Psoas muscle (tissue), 8 donors: Measurements from ENCODE around the gene KIF7. TPM values are rescaled to one million over a fixed set of nuclear protein-coding genes. Genes with fewer than 3 reads are reported as not detected.

ENCODE experiments used
- ATAC-seq, 4 donors: fragments of 200-7000 bp; cut with Tn5 transposase; one replicate each; pipeline ENCODE4 v1.9.1; 2020; ENCODE audit warnings: moderate library complexity in 3 of 4, mild to moderate bottlenecking in 2 of 4
- DNase-seq, 2 donors: peaks; one replicate each; pipeline ENCODE4 v3.0.0-alpha.2; 2020
- H3K27ac ChIP-seq: fragments of 200-600 bp; one replicate; pipeline ENCODE4 v1.8.0; 2022
- H3K27me3 ChIP-seq, 3 donors: fragments of 200-600 bp in 1 of 3; one replicate each; pipeline versions ENCODE4 v1.6.1 to v1.8.0; 2013 to 2022; ENCODE audit warnings: low read length in 2 of 3, mild to moderate bottlenecking in 2 of 3, moderate library complexity in 1 of 3; ENCODE audit not compliant: insufficient read depth in 3 of 3
- H3K36me3 ChIP-seq, 2 donors: fragments of 200-600 bp in 1 of 2; one replicate each; pipeline versions ENCODE4 v1.6.1 to v1.8.0; 2013 to 2022; ENCODE audit warnings: low read depth in 1 of 2, mild to moderate bottlenecking in 1 of 2, moderate library complexity in 1 of 2; ENCODE audit not compliant: insufficient read depth in 1 of 2
- H3K4me1 ChIP-seq: fragments of 200-600 bp; one replicate; pipeline ENCODE4 v1.8.0; 2022
- H3K4me3 ChIP-seq: fragments of 200-600 bp; one replicate; pipeline ENCODE4 v1.8.0; 2022; ENCODE audit warnings: mild to moderate bottlenecking
- H3K9me3 ChIP-seq: fragments of 200-600 bp; one replicate; pipeline ENCODE4 v1.8.0; 2022
- WGBS, 3 donors: extraction: QIAGEN DNeasy Blood & Tissue Kit; methylation state at CpG; one replicate each; pipeline versions ENCODE4 v1.1.6 to v1.1.7; 2013; 5-methylcytosine and 5-hydroxymethylcytosine counted together
- intact Hi-C, 2 donors: fragments of 100-400 bp; cut with DNase I; formaldehyde crosslinking; loops; one replicate each; pipeline versions ENCODE4 v1.11.0 to v1.14.2; 2022
- polyA plus RNA-seq, 3 donors: library from polyadenylated mRNA; stranded (reverse); fragments of 200-250 nt; gene quantifications; one replicate each; pipeline ENCODE4 v1.2.3, GENCODE V29; 2013
- total RNA-seq, 4 donors: library from RNA; stranded (reverse); fragmentation: NEBNext Ultra II Directional in 2 of 4; extraction: Animal tissue kit (Norgen Biotek cat#: 25700) in 2 of 4; gene quantifications; one replicate each; pipeline versions ENCODE4 v1.2.1 to v1.2.4, GENCODE V29; 2021 to 2023
- TF ChIP-seq, protein P1 (sequence below): fragments of 200-600 bp; IDR thresholded peaks from one replicate; pipeline ENCODE4 v1.8.0; 2022; ENCODE audit warnings: antibody characterized with exemption
- donor health status: healthy with polysubstance abuse.
- donor health status: DM: no; HTN: no; CAD: no; lungs with moderate emphysema.
- donor health status: Bipolar disorder and iron deficiency.
- donor health status: healthy.
- donor health status: DM: yes; HTN: yes; CAD: no.
- donor health status: DM: no; HTN: no; CAD: no.
- donor health status: DM: no; HTN: no; CAD: no.
- donor health status: DM: yes; HTN: yes; CAD: no.

KIF7 gene
- total and polyA plus RNA-seq, 7 donors: 0.20 to 2.1 (median 0.40) TPM

- intact Hi-C loops: no loop called here
- Histone ChIP-seq H3K9me3 (no peaks in the 10 kb centered on the region), H3K4me1 (no peaks in the 10 kb centered on the region), H3K4me3 (no peak overlapping the region), H3K36me3 (no peaks in the 10 kb centered on the region), H3K27ac (no peak overlapping the region), H3K27me3 (peaks cover 0 to 28% (median 8%) of the 10 kb centered on the region in 3 donors)
- no peak for ATAC-seq
- TF ChIP-seq, protein P1, sequence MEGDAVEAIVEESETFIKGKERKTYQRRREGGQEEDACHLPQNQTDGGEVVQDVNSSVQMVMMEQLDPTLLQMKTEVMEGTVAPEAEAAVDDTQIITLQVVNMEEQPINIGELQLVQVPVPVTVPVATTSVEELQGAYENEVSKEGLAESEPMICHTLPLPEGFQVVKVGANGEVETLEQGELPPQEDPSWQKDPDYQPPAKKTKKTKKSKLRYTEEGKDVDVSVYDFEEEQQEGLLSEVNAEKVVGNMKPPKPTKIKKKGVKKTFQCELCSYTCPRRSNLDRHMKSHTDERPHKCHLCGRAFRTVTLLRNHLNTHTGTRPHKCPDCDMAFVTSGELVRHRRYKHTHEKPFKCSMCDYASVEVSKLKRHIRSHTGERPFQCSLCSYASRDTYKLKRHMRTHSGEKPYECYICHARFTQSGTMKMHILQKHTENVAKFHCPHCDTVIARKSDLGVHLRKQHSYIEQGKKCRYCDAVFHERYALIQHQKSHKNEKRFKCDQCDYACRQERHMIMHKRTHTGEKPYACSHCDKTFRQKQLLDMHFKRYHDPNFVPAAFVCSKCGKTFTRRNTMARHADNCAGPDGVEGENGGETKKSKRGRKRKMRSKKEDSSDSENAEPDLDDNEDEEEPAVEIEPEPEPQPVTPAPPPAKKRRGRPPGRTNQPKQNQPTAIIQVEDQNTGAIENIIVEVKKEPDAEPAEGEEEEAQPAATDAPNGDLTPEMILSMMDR: no peak
- no peak for DNase-seq
- WGBS, 3 donors: 77 to 85% (median 77%) methylated on average over 7 of the region's 7 CpGs
These were observed 3.1 kb downstream of the KIF7 start for GRCh38 chr15:89652131-89652530.

DNA sequence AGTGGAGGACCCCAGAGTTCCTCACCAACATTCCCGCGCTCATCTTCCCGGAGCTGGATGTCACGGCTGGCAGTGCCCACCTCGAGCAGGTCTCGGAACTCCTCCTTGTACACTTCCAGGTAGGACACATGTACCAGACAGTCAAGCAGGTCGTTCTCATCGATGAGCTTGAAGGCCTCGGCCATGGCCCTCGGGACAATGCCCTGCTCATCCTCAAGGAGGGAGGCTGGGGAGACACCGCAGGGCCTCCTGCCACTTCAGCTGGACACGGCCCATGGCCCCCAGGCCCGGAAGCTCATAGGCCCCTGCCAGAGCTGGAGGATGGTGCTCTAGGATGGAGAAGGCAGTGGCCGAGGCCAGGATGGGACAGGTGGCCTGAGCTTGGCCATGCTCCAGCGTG lies 5.6 kb downstream of the KIF7 start:
- Histone ChIP-seq H3K27ac (no peak overlapping the region), H3K27me3 (peaks cover 0 to 18% (median 8%) of the 10 kb centered on the region in 3 donors), H3K9me3 (no peaks in the 10 kb centered on the region), H3K4me1 (no peaks in the 10 kb centered on the region), H3K4me3 (no peak overlapping the region), H3K36me3 (no peaks in the 10 kb centered on the region)
- TF ChIP-seq, protein P1: no peak
- 81 to 85% (median 85%) methylated on average over 15 of the region's 15 CpGs for WGBS, 3 donors
- ATAC-seq (no peak), DNase-seq (no peak)
- intact Hi-C loops: no loop called here

DNA sequence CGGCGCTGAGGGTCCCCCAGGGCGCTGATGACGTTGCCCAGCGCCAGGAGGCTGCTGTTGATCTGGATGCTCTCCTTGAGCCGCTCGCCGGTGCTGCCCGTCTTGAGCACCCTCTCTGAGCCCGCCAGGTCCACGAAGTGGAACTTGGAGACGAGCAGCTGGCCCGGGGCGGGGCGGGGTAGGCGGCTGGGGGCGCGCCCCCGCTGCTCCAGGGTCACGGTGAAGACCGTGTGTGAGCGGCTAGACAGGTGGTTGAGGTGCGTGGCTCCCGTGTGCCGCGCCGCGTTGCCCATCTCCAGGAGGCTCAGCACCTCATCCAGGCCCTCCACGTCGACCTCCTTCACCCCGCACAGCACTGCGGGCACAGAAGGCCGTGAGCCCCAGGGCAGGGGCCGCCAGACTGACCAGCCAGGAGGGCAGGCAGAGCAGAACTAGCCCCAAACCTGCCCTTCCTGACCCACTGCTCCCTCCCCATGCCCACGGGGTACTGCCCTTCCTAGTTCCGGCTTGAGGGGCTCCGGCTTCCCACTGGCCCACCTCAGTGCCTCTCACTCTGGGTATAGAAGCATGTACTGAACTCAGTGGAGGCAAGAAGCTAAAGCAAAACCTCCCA lies 6.1 kb downstream of the KIF7 start:
- no peak for DNase-seq

DNA sequence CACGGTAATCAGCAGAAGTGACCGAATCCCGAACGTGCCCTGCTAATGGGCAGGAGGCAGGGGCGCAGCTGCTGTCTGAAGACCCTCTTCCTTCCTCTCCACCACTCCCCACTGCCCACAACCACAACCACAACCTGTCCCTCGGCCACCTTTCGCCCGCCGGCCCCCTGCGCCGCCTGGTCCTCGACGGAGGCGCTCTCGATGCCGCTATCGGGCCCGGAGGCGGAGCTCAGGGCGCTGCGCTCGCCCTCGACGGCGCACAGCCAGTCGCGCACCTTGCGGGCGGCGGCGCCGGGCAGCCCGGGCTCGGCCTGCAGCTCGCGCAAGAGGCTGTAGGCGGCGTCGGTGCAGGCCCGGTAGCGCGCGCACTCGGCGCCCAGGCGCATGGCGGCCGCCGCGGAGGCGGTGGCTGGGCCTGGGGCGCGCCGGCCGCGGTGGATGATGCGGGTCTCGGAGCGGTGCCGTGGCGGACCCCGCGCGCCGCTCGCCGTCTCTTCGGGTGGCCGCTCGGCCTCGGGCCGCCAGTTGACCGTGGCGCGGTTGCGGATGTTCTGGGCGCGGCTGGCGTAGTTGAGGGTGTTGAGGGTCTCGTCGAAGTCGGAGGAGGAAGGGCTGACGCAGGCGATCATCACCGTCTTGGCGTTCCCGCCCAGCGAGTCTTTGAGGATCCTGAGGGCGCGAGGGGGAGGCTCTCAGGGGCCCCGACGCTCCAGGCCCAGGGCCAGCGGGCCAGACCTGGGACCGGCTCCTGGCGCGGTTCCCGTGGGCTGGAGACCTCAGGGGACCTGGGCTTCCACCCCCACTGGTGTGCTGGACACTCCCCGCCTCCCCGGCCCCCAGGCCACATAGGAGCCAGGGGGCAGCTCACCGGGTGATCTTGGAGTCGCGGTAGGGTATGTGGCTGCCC lies 6.9 kb downstream of the KIF7 start:
- TF ChIP-seq, protein P1: no peak

More for the DNA sequence above, 6.1 kb downstream of the KIF7 start:
- 95 to 97% (median 96%) methylated on average over 31 to 37 of the region's 37 CpGs for WGBS, 3 donors
- no peaks in the 10 kb centered on the region for H3K36me3 ChIP-seq
- H3K4me1 ChIP-seq: no peaks in the 10 kb centered on the region
- no peak for ATAC-seq
- TF ChIP-seq, protein P1: no peak
- no peak overlapping the region for H3K4me3 ChIP-seq
- no peaks in the 10 kb centered on the region for H3K9me3 ChIP-seq
- intact Hi-C loops: no loop called here
- H3K27me3 ChIP-seq: peaks cover 0 to 12% (median 8%) of the 10 kb centered on the region in 3 donors
- H3K27ac ChIP-seq: no peak overlapping the region

More for the DNA sequence above, 6.9 kb downstream of the KIF7 start:
- Histone ChIP-seq H3K9me3 (no peaks in the 10 kb centered on the region), H3K4me1 (no peaks in the 10 kb centered on the region), H3K27ac (no peak overlapping the region), H3K4me3 (no peak overlapping the region), H3K36me3 (no peaks in the 10 kb centered on the region), H3K27me3 (peaks cover 0 to 7% (median 5%) of the 10 kb centered on the region in 3 donors)
- no peak for DNase-seq
- intact Hi-C loops: no loop called here
- 85 to 87% (median 85%) methylated on average over 81 to 102 of the region's 102 CpGs for WGBS, 3 donors
- ATAC-seq: no peak
